ENCODE results near the gene PSMA7. TPM values are rescaled to one million over a fixed set of nuclear protein-coding genes. Genes with fewer than 3 reads are reported as not detected.

The PSMA7 gene
- total RNA-seq, 4 donors from 2014 or later = 181 to 264 (median 228) TPM

DNA sequence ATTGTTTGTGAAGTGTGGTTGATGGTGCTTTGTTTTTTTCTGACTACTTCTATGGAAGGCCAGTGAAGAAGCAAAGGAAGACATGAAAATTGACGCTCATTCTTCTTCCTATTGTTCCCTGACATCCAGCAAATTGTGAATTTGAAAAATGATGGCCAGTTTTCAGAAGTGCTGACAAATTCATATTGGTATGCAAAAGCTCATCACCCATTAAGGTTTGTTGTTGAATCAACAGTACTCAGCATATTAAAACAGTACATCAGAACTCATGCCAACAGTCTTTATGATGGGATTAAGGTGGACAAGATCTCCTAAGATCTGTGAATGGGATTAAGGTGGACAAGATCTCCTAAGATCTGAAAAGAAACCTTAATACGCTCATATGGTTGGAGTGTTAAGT, 38.6 kb upstream of the PSMA7 start:
- DNase-seq = no peak
- Histone ChIP-seq H3K27ac (peak overlapping the region in 1 of 4 donors; percentile 96), H3K4me3 (peak overlapping the region in 1 of 4 donors; percentile 87), H3K9me3 (no peaks in the 10 kb centered on the region), H3K36me3 (peaks cover 0 to 11% (median 0%) of the 10 kb centered on the region in 3 donors), H3K4me1 (peaks cover 0 to 19% (median 4%) of the 10 kb centered on the region in 4 donors), H3K27me3 (no peaks in the 10 kb centered on the region)
- no peak for TF ChIP-seq POLR2A (IDR thresholded peaks at IDR 0.05)
- TF ChIP-seq, protein P1, sequence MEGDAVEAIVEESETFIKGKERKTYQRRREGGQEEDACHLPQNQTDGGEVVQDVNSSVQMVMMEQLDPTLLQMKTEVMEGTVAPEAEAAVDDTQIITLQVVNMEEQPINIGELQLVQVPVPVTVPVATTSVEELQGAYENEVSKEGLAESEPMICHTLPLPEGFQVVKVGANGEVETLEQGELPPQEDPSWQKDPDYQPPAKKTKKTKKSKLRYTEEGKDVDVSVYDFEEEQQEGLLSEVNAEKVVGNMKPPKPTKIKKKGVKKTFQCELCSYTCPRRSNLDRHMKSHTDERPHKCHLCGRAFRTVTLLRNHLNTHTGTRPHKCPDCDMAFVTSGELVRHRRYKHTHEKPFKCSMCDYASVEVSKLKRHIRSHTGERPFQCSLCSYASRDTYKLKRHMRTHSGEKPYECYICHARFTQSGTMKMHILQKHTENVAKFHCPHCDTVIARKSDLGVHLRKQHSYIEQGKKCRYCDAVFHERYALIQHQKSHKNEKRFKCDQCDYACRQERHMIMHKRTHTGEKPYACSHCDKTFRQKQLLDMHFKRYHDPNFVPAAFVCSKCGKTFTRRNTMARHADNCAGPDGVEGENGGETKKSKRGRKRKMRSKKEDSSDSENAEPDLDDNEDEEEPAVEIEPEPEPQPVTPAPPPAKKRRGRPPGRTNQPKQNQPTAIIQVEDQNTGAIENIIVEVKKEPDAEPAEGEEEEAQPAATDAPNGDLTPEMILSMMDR (IDR thresholded peaks at IDR 0.05) = no peak

DNA sequence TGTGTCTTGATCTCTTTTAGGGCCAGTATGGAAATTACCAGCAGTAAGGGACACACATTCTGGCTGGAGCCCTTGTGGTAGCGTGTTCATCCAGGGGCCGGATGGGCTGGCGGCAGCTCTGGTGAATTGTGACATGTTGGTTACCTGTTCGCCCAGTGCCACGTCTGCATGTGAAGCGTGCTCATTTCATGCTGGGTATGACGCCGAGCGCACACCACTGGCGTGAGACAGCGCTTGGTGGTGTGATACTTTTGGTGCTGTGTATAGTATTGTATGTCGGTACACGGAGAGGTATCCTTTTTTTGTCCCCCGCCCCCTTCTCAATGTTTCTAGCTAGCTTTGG, 35.9 kb upstream of the PSMA7 start:
- peak in 1 of 3 donors; percentile 40 for DNase-seq
- H3K36me3 ChIP-seq = peaks cover 0 to 27% (median 0%) of the 10 kb centered on the region in 3 donors

DNA sequence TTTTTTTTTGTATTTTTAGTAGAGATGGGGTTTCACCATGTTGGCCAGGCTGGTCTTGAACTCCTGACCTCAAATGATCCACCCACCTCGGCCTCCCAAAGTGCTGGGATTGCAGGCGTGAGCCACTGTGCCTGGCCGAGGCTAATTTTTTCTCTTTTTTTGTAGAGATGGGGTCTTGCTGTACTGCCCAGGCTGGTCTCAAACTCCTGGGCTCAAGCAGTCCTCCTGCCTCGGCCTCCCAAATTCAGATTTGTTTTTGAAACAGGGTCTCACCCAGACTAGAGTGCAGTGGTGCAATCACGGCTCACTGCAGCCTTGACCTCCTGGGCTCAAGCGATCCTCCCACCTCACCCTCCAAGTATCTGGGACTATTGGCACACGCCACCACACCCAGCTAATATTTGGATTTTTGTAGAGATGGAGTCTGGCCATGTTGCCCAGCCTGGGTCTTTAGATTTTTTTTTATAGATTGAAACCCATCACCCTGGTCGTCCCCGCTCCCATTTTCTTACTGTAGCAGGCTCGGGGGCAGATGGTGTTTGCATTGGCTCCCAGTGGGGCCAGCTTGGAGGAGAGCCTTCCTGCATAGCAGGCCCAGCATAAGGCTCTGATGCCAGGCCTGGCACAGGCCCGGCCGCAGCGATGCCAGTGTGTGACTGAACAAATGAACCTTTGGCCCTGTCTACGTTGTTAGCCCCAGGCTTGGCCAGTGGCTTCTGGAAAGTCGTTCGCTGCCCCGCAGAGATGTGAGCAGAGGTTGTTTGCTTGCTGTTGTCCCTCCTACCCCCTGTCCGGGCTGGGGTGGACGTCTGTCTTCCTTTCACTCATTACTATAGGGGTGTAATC, 35.3 kb upstream of the PSMA7 start:
- H3K27me3 ChIP-seq = no peaks in the 10 kb centered on the region
- peaks cover 0 to 8% (median 3%) of the 10 kb centered on the region in 4 donors for H3K4me1 ChIP-seq
- H3K27ac ChIP-seq = no peak overlapping the region
- peak in 1 of 3 donors; percentile 40 for DNase-seq
- peaks cover 0 to 27% (median 0%) of the 10 kb centered on the region in 3 donors for H3K36me3 ChIP-seq
- no peak for TF ChIP-seq POLR2A (IDR thresholded peaks at IDR 0.05)
- TF ChIP-seq, protein P1 (IDR thresholded peaks at IDR 0.05) = no peak
- H3K4me3 ChIP-seq = no peak overlapping the region
- no peaks in the 10 kb centered on the region for H3K9me3 ChIP-seq

More for the DNA sequence above, 35.9 kb upstream of the PSMA7 start:
- Histone ChIP-seq H3K9me3 (no peaks in the 10 kb centered on the region), H3K4me3 (no peak overlapping the region), H3K27me3 (no peaks in the 10 kb centered on the region), H3K27ac (no peak overlapping the region), H3K4me1 (peaks cover 0 to 14% (median 4%) of the 10 kb centered on the region in 4 donors)
- TF ChIP-seq, protein P1 (IDR thresholded peaks at IDR 0.05) = no peak
- TF ChIP-seq POLR2A (IDR thresholded peaks at IDR 0.05) = no peak

DNA sequence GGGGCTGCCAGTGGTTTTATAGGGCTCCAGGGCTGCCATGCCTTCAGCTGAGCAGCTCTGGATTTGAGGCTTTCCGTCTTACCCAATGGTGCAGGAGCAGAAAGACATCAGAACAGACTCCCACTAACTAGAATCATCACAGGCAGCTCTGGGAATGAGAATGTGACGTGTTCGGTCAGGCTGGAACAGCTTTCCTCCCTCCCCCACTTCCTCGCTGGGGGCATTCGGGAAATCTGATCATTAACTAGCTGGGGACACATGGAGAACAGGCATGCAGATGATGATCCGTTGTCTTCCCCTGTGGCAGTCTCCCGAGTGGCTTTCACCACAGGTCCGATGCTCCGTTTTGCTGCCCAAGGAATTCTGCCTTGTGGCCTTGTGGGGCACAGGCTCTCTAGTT, 34.1 kb upstream of the PSMA7 start:
- H3K27me3 ChIP-seq = no peaks in the 10 kb centered on the region
- no peaks in the 10 kb centered on the region for H3K9me3 ChIP-seq
- no peak overlapping the region for H3K4me3 ChIP-seq
- peaks cover 0 to 6% (median 2%) of the 10 kb centered on the region in 4 donors for H3K4me1 ChIP-seq
- TF ChIP-seq POLR2A (IDR thresholded peaks at IDR 0.05) = no peak
- TF ChIP-seq, protein P1 (IDR thresholded peaks at IDR 0.05) = no peak
- DNase-seq = peak in 1 of 3 donors; percentile 21
- H3K27ac ChIP-seq = no peak overlapping the region
- H3K36me3 ChIP-seq = peaks cover 0 to 34% (median 0%) of the 10 kb centered on the region in 3 donors

DNA sequence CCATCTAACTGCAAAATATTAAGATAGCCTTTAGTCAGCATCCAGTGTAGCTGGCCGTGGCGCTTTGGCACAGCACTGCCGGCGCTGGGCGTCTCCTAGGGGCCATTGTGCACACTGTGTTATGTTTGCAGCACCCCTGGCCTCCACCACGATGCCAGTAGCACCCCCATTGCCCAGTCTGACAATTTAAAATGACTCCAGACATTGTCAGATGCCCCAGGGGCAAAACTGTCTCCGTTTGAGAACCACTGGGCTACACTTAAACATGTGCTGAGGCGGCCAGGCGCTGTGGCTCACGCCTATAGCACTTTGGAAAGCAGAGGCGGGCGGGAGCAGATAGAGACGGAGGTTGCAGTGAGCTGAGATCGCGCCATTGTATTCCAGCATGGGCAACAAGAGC, 33.7 kb upstream of the PSMA7 start:
- no peak overlapping the region for H3K4me3 ChIP-seq
- H3K36me3 ChIP-seq = peaks cover 0 to 34% (median 0%) of the 10 kb centered on the region in 3 donors
- DNase-seq = peak in 1 of 3 donors; percentile 25
- H3K27ac ChIP-seq = no peak overlapping the region
- no peaks in the 10 kb centered on the region for H3K27me3 ChIP-seq
- no peaks in the 10 kb centered on the region for H3K9me3 ChIP-seq
- H3K4me1 ChIP-seq = peaks cover 0 to 3% (median 0%) of the 10 kb centered on the region in 4 donors
- no peak for TF ChIP-seq POLR2A (IDR thresholded peaks at IDR 0.05)
- TF ChIP-seq, protein P1 (IDR thresholded peaks at IDR 0.05) = no peak

All from Peyer's patch (tissue), 4 donors.